GM20000 (cell line): ENCODE data around the gene ANKRD55.
"Not testable (repeated sequence)": the region's sequence is repeated elsewhere in the genome, so short reads cannot be mapped to it uniquely, and the experiment has no call there.

Experiments used
- DNase-seq: peaks from one replicate; pipeline ENCODE4 v3.0.0; 2012; ENCODE audit warnings: low spot score
- TF ChIP-seq, protein P1 (sequence below): IDR thresholded peaks from 2 replicates; pipeline ENCODE4 v1.5.1; 2012; ENCODE audit warnings: mild to moderate bottlenecking, control low read depth; ENCODE audit errors: extremely low read depth, missing control alignments

Gene ANKRD55

GRCh38 chr5:56215019-56215830 is 17.9 kb downstream of the ANKRD55 start:
- no peak for DNase-seq
- TF ChIP-seq, protein P1, sequence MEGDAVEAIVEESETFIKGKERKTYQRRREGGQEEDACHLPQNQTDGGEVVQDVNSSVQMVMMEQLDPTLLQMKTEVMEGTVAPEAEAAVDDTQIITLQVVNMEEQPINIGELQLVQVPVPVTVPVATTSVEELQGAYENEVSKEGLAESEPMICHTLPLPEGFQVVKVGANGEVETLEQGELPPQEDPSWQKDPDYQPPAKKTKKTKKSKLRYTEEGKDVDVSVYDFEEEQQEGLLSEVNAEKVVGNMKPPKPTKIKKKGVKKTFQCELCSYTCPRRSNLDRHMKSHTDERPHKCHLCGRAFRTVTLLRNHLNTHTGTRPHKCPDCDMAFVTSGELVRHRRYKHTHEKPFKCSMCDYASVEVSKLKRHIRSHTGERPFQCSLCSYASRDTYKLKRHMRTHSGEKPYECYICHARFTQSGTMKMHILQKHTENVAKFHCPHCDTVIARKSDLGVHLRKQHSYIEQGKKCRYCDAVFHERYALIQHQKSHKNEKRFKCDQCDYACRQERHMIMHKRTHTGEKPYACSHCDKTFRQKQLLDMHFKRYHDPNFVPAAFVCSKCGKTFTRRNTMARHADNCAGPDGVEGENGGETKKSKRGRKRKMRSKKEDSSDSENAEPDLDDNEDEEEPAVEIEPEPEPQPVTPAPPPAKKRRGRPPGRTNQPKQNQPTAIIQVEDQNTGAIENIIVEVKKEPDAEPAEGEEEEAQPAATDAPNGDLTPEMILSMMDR: no peak

DNA sequence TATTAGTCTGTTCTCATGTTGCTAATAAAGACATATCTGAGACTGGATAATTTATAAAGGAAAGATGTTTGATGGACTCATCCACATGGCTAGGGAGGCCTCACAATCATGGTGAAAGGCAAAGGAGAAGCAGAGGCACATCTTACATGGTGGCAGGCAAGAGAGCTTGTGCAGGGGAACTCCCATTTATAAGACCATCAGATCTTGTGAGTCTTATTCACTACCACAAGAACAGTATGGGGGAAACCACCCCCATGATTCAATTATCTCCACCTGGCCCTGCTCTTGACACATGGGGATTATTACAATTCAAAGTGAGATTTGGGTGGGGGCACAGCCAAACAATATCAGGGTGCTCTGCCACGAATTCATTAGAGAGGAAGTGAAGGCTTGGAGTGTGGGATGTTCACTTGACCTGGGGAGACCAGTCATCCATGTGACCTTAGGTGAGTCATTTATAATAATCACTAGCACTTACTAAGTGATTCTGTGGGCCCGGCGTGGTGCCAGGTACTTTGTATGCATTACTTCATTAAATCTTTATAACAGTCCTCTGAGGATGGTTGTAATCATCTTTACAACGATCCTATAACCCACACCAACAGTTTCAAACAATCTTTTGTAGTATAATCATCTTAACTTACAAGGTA is 19.1 kb downstream of the ANKRD55 start:
- not testable (repeated sequence) for DNase-seq

GRCh38 chr5:56212130-56212879 is 20.8 kb downstream of the ANKRD55 start:
- DNase-seq: no peak
- TF ChIP-seq, protein P1: no peak

GRCh38 chr5:56211298-56211865 is 21.7 kb downstream of the ANKRD55 start:
- no peak for DNase-seq
- TF ChIP-seq, protein P1: no peak

GRCh38 chr5:56208681-56209080 is 24.4 kb downstream of the ANKRD55 start:
- DNase-seq: no peak
- TF ChIP-seq, protein P1: no peak

DNA sequence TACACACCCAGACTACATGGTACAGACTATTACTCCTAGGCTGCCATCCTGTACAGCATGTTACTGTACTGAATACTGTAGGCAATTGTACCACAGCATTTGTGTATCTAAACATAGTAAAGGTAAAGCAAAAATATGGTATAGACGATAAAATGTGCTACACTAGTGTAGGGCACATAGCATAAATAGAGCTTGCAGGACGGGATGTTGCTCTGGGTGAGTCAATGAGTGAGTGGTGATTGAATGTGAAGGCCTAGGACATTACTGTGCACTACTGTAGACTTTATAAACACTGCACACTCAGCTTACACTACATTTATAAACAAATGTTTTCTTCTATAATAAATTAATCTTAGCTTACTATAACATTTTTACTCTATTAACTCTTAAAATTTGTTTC is 25.6 kb downstream of the ANKRD55 start:
- TF ChIP-seq, protein P1: no peak
- no peak for DNase-seq

GRCh38 chr5:56206126-56206910 is 26.8 kb downstream of the ANKRD55 start:
- TF ChIP-seq, protein P1: no peak
- DNase-seq: no peak

- not testable (repeated sequence) for DNase-seq
Measured at GRCh38 chr5:56203936-56204335, 29.2 kb downstream of the ANKRD55 start.
